Measurements from ENCODE around the gene SHQ1. TPM values are rescaled to one million over a fixed set of nuclear protein-coding genes. Genes with fewer than 3 reads are reported as not detected.
A peak's percentile ranks its signal among the peaks of the same experiment; 100 is the strongest.

SHQ1 gene
- total RNA-seq, result 100 to 1,000 TPM in 1 of 4 donors, 10 to 100 TPM in 3; 11.0 to 105 (median 13.4) TPM

DNA sequence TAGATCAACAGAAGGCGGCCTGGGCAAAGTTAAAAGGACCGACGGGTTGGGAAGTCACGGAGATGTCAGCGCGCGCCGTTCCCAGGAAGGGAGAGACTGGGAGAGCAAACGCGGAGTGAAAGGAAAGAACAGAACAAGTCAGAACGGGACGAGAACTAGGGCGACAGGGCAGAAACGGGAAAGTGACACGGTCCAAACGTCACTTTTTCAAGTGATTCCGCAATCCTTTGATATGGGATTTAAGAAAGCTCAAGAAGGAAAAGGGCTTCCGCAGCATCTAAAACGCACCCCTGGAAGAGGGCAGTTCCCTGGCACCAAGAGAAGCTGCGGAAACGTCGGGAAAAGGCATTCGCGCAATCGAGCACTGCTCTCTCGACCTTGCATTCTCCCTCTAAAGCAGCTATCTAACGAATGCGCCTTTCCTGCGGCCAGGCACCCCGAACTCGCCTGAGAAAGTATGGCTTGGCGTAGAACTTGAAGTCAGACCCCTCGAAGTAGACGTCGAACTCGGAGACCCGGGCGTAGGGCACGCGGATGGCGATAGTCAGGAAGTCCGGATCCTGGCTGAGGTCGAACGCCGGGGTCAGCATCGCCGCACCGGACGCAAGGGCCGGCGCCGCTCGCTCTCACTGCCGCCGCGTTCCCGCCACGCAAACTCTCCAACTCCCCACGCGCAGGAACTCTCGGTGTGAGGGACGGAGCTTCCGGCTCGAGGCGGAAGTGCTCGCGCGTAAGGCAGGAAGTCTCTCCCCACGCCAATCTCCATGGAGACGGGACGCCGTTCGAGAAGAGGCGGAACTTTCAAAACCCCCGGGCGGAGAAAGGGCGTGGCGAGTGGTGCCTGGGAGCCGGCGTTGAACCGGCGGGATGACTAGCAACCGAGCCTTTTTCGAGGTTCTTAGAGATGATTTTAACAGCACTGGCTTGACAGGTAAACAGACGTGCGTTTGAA is at the start of gene SHQ1:
Gene SHQ1 (minus strand): TSS at position 695 of the 952 bp plus-strand sequence. CDS start 105 bp downstream, at position 590.
- peak within 1 kb of the TSS; percentile 52 to 81 (median 68) for H3K27ac ChIP-seq
- no peaks in the 10 kb centered on the region for H3K27me3 ChIP-seq
- TF ChIP-seq, protein P1, sequence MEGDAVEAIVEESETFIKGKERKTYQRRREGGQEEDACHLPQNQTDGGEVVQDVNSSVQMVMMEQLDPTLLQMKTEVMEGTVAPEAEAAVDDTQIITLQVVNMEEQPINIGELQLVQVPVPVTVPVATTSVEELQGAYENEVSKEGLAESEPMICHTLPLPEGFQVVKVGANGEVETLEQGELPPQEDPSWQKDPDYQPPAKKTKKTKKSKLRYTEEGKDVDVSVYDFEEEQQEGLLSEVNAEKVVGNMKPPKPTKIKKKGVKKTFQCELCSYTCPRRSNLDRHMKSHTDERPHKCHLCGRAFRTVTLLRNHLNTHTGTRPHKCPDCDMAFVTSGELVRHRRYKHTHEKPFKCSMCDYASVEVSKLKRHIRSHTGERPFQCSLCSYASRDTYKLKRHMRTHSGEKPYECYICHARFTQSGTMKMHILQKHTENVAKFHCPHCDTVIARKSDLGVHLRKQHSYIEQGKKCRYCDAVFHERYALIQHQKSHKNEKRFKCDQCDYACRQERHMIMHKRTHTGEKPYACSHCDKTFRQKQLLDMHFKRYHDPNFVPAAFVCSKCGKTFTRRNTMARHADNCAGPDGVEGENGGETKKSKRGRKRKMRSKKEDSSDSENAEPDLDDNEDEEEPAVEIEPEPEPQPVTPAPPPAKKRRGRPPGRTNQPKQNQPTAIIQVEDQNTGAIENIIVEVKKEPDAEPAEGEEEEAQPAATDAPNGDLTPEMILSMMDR (IDR thresholded peaks at IDR 0.05), result no peak
- peak in 1 of 2 donors; percentile 37 for TF ChIP-seq POLR2A (IDR thresholded peaks at IDR 0.05)
- peak; percentile 91 to 98 (median 95) for DNase-seq
- H3K4me3 ChIP-seq, result peak within 1 kb of the TSS; percentile 70 to 73 (median 72)
- H3K36me3 ChIP-seq, result no peaks in the 10 kb centered on the region
- peaks cover 0 to 33% (median 7%) of the 10 kb centered on the region in 4 donors for H3K4me1 ChIP-seq
- H3K9me3 ChIP-seq, result no peaks in the 10 kb centered on the region

DNA sequence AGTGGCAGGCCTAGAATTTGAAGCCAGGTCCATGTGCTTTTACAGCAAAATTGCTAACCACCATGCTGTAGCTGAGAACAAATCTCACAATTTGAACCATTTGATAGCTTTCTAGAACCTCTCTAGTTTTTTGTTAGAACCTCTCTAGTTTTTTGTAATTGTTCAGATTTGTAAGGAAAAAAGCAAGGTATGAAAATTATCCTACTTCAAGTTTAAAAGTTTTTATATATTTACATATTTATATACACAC is 49.4 kb upstream of the SHQ1 start:
- Histone ChIP-seq H3K27ac (no peak overlapping the region), H3K9me3 (no peaks in the 10 kb centered on the region), H3K36me3 (no peaks in the 10 kb centered on the region), H3K27me3 (no peaks in the 10 kb centered on the region), H3K4me1 (no peaks in the 10 kb centered on the region), H3K4me3 (no peak overlapping the region)
- no peak for DNase-seq
- no peak for TF ChIP-seq POLR2A (IDR thresholded peaks at IDR 0.05)
- TF ChIP-seq, protein P1 (IDR thresholded peaks at IDR 0.05), result no peak

DNA sequence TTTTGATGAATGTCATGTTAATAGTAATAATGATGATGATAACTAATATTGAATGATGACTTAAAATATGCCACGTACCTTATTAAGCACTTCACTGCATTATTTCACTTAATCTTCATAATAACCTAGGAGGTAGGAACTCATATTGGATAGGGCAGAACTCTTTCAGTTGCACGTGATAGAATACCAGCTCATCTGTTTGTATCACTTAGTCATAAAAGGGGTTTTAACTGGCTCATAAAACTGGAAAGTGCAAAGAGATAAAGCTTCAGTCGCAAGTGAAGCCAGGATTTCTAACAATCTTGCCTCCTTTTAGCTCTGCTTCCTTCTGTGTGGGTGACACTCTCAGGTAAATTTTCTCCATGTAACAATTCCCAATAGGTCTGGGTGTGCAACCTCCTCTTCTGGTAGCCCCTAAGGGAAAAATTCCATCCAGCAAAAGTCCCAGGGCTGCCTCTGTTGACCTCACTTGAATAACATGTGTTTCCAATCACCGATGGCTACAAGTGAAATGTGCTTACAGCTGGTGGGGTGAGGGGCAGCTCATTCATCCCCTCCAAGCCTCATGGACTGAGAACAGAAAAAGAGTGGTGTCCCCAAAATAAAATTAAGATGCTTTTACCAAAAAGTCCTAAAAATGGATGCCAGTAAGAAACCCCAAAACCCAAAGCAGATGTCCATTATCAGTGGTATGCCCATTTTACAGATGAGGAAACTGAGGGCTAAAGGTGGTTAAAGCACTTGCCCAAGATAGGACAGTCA is 48.9 kb upstream of the SHQ1 start:
- TF ChIP-seq POLR2A (IDR thresholded peaks at IDR 0.05), result no peak
- TF ChIP-seq, protein P1 (IDR thresholded peaks at IDR 0.05), result no peak
- Histone ChIP-seq H3K9me3 (no peaks in the 10 kb centered on the region), H3K4me1 (no peaks in the 10 kb centered on the region), H3K27ac (no peak overlapping the region), H3K4me3 (no peak overlapping the region), H3K27me3 (no peaks in the 10 kb centered on the region), H3K36me3 (no peaks in the 10 kb centered on the region)
- DNase-seq, result no peak

DNA sequence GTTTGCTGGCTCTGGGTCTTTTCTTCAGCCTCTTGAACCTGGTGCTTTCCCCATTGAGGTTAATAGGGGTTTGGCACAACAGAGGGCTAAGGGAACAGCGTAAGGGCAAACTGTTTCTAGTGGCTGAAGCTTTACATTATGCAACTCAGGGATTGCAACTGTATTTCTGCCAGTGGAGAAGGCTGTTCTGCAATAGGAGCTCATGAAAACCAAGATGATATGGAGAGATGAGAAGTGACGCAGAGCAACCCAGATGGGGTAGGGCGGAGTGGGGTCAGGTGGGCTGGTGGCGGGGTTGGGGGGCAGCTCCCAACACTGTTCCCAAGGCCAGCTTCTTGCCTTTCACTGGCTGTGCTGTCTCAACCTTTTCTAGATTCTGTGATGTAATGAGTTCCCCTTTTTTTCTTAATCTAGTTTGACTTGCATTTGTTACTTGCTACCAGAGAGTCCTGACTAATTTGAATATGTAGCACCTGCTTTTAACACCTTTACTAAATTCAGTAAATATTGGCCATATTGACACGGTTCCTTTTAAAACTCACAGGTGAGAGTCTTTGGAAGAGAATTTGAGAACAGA is 46.8 kb upstream of the SHQ1 start:
- no peaks in the 10 kb centered on the region for H3K27me3 ChIP-seq
- no peaks in the 10 kb centered on the region for H3K4me1 ChIP-seq
- no peaks in the 10 kb centered on the region for H3K9me3 ChIP-seq
- no peak for TF ChIP-seq POLR2A (IDR thresholded peaks at IDR 0.05)
- TF ChIP-seq, protein P1 (IDR thresholded peaks at IDR 0.05), result no peak
- H3K4me3 ChIP-seq, result no peak overlapping the region
- no peak overlapping the region for H3K27ac ChIP-seq
- no peaks in the 10 kb centered on the region for H3K36me3 ChIP-seq
- no peak for DNase-seq

DNA sequence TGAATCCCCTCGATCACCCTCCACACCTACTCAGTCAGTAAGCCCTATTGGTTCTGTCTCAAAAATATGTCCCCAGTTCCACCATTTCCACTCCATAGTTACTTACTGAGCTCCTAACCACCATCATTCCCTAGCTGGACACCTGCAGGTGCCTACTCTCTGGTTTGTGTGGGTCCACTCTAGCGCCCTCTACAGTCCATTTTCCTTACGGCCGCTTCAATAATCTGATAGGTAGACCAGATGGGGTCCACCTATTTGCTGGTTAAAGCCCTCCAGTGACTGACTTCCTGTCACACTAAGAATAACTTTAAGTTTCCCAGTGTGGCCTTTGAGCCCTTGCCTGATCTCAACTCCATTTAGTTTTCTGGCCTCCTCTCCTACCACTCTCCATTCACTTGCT is 44.6 kb upstream of the SHQ1 start:
- Histone ChIP-seq H3K27me3 (no peaks in the 10 kb centered on the region), H3K36me3 (no peaks in the 10 kb centered on the region), H3K27ac (no peak overlapping the region), H3K9me3 (no peaks in the 10 kb centered on the region), H3K4me1 (no peaks in the 10 kb centered on the region), H3K4me3 (no peak overlapping the region)
- no peak for TF ChIP-seq POLR2A (IDR thresholded peaks at IDR 0.05)
- TF ChIP-seq, protein P1 (IDR thresholded peaks at IDR 0.05), result no peak
- DNase-seq, result no peak
